GM11168 (cell line): ENCODE data around the gene BTBD9.

Source experiments
- in situ Hi-C: fragments of 300-500 bp; cut with MboI; formaldehyde crosslinking; loops from one replicate; pipeline ENCODE4 v1.12.0; 2022; ENCODE audit warnings: low sequenced_read_pairs; ENCODE audit not compliant: unreplicated experiment

BTBD9 gene

DNA sequence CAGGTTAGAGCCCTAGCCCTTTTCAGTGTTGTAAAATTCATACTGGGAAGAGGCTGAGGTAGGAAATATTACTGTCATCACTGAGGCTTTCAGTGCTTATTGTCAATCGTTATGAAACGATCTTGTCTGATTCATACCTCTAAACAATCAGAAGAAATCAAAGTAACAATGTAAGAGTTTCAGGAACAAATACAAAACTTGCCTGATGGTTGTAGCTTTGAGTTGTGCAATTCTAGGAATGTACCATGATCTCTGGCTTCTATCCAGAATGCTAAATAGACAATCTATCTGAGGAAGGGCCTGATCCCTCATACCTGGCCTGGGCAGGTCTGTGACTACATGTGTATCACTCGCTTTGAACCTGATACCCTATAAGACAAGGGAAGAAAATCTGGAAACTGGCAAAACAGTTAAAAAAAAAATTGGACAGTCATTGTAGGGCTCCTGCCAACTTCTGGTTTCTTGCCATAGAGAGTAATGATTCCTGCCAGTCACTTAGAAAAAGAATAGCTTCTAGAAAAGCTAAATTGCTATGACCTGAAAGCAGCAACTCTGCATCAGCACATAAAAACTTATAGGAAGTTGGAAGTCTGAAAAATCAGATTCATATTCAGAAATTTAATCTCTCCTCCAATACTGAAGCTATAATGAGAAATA is 234.7 kb downstream of the BTBD9 start:
- in situ Hi-C loops, result no loop called here

DNA sequence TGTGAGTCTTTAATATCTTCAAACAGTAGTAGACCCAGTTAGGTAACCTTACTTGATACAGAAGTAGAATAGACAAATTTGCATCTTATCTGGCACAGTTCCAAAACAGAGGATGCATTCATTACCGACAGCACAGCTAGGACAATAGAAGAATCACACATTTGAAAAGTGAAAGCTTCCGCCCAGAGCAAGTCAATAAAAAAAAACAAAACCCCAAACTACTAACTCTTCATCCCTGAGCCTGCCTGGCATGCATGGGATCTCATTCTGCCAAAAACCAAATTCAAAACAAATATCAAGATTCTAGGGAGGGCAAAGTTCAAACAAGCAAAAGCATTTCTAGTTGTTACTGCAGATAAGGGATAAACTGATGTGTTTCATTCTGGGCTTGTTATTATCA is 235.4 kb downstream of the BTBD9 start:
- in situ Hi-C loops, result no loop called here

DNA sequence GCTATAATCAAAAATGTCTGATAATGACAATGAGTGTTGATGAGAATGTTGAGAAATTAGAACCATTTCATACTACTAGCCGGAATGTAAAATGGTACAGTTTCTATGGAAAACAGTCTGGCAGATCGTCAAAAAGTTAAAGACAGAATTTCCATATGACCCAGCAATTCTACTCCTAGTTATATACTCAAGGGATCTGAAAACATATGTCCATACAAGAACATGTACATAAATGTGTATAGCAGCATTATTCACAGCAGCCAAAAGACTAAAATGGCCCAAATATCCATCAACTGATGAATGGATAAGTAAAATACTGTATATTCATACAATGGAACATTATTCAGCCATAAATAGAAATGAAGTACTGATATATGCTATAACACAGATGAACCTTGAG is 236.2 kb downstream of the BTBD9 start:
- in situ Hi-C loops, result no loop called here

DNA sequence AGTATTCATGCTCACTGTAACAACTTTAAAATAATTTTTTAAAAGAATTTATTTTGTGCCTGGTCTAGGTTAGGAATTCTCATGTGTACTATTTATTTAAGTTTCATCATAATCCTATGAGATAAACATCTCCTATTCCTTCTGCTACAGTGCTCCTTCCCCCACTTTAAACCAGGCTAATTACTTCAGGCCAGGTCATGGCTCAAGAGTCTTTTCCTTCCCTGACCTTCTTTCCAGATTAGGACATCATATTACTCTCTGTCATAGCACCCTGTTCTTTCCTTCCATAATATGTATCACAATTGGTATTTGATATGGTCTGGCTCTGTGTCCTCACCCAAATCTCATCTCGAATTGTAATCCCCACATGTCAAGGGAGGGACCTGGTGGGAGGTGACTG is 239.0 kb downstream of the BTBD9 start:
- in situ Hi-C loops, result no loop called here

DNA sequence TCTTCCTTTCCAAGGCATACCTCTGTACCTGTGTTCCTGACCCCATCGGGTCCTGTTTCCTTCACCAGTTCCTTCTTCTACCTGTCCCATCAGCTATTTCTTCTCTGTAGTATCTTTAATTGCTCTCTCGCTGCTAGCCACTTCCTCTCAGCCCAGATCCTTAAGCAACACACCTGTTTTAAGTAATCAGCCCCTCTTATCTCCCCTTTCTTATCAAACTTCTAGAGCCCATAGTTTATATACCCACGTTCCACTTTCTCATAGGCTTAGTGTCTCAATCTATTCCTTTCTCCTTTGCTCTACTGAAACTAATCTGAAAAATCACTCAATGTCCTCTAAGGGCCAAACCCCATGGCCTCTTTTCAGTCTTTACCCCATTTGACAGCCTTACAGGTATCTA is 239.6 kb downstream of the BTBD9 start:
- in situ Hi-C loops, result no loop called here

DNA sequence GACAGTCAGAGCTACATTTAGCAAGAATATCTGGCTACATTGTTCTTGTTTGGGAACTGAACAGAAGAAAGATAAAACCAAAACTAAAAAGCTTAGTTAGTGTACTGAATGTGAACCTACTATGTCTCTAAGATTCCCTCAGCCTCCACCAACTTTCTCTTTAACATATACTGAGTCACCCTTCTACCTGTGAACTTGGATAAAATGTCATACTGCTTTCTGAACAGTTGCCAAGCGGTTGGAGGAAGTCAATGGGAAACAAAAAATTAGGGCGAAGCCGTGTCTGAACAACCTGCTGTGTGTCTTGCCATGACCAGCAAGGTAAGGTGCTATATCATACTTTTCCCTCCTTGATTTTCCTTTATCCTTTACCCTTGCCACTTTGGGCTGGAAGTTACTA is 243.5 kb downstream of the BTBD9 start:
- in situ Hi-C loops, result no loop called here

DNA sequence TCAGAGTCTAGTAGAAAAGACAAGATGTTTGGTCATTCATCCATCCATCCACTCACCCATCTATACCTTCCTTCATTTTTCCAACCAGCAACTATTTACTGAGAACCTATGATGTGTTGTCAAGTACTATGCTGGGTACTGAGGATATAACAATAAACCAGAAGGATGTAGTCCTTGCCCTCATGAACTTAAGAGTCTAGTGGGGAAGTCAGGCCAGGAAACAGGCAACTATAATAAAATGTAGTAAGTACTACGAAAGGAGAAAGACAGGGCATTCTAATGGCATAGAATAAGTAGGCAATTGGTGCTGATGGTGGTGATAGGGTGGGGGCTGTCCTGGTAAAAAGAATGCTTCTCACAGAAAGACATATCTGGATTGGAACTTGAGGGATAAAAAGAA is 245.7 kb downstream of the BTBD9 start:
- in situ Hi-C loops, result no loop called here

DNA sequence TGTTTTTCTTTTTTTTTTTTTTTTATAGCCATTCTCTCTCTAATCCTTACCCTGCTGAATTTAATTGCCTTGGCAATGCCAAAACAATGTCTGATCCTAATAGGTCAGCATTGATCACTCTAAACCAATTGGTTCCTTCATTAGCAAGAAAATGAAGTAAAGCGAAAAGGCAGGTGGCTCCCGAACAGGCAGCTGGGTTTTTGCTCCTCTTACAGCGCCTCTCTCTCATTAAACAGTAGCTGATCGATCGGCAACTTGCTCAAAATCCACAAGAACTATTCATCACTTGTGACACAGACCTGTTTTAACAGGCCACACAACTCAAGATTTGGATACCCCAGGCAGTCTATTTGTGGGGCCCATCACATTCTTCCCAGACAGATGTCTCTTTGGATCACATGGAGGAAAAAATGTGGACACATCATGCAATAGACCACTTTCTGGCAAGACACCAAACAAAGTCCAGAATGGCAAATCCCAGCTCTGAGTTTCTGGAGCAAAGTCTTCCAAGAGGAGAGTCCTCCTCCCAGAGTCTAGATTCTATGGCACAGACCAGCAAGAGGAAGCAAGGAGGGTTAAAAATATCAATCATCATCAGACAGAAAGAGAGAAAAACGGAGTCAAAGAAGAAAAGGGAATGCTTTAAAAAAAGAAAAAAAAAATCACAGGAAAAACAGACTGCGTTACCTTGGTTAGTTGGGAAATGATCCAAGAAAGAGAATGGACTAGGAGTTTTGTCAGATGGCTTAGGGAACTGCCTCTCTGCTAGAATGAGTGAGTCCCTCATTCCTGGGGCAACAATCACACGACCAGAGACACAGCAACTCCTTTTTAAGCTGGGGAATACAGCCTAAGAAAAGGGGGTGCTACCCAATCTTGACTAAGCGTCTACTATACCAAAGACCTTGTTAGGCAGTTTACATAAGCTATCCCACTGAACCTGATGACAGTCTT is 247.8 kb downstream of the BTBD9 start:
- in situ Hi-C loops, result no loop called here

DNA sequence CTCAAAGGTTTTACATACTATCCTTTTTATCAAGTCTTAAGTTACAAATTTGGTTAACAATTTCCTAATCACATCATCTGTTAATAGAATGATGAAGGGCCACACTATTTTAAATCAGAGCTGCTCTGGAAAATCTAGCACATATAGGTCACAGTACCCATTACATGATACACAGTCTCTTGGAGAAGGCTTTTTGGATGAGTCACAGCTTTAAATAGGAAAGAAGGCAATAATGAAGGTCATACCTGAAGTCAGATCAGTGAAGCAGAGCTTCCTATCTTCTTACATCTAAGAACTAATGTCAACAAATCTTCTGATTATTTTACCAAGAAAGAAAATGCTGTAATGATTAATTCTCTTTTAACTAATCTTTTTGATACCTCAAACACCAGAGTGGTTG is 248.5 kb downstream of the BTBD9 start:
- in situ Hi-C loops, result no loop called here

DNA sequence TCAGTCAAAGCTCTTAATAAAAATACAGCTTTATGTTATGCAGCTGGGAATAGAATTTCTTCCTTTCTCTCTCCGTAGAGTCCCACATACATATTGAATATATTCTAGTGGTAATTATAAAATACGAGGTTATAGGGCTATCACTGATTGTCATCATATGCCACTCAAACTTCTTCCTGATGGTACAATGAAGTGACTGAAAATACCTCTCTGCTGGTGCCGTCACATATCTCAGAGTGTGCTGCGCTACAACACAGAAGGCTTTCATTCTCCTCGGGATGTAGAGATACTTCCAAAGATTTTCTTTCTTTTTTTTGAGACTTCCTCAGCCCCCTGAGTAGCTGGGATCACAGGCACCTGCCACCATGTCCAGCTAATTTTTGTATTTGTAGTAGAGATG is 249.9 kb downstream of the BTBD9 start:
- in situ Hi-C loops, result no loop called here

DNA sequence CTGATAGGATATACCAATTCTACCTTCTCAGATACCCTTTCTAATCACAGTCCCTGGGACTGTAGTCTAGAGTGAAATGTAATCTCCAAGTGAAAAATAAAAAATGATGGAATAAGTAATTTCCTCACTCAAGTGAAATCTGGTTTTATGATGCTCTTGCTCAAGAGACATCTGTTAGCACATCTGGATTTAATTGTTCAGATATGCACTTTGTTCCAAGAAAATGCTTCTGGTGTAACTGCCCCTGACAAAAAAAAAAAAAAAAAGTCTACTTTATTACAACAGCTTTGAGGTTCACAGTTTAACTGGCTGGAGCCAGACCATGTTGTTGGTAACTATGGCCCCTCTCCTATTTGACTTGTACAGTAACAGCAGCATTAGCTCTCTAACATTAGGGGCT is 251.8 kb downstream of the BTBD9 start:
- in situ Hi-C loops, result no loop called here

DNA sequence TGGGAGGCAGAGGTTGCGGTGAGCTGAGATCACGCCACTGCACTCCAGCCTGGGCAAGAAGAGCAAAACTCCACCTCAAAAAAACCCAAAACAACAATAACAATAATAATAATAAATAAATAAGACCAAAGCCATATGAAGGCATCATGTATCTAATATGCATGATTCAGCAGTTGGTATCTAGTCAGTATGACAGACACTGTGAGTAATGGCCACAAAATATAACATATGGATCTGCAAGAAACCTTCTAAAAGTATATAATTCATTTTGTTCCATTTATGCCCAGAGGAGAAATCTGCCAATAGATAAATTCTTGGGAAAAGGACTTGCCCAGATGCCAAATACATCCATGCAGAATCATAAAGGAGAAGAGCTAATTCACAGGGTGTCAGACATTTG is 252.3 kb downstream of the BTBD9 start:
- in situ Hi-C loops, result no loop called here

DNA sequence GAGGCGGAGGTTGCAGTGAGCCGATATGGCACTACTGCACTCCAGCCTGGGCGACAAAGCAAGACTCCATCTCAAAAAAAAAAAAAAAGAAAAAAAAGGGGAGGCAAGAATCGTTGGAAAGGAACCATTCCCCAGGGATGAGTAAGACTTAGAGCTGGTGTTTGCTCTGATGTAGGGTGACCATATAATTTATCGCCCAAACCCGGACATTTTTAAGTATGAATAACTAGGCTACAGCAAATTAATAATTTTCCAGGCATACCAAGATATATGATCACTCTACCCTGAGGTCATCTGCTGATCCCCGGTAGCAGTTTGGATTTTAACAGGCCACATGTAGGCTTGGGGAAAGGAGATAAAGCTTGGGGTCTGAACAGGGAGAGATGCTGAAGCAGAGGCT is 260.9 kb downstream of the BTBD9 start:
- in situ Hi-C loops, result no loop called here

DNA sequence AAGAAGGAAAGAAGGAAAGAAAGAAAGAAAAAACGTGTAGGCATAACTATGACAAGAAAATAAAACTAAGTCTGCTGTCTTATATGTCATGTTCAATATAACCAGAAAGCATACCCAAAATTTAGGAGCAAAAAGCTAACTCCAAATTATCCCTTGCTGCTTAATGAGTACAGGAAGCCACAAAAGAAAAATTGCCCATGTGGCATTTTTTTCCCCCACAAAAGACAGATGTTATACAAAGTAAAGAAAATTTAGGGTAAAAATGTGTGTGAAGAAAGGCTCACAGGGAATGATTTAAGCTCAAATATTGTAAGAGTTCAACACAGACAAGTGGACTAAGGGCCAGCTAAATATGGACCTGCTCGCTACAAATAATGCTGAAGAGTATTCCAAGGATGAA is 263.8 kb downstream of the BTBD9 start:
- in situ Hi-C loops, result no loop called here

DNA sequence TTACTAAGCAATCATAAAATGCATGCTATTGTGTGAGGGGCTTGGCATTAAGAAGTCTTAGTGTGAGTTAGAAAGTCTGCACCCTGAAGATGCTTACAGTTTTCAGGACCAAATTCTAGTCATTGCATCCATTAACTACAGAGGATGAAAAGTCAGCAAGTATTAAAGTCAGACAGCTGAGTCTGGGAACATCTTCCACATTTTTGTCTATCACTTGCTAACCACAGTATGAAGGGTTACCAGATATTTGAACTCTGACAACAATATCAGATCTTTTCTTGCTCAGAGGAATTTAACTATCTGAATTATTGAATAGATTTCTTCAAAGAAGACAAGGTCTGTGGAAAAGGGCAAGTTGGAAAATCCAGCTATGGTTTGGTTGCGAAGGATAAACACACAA is 264.4 kb downstream of the BTBD9 start:
- in situ Hi-C loops, result no loop called here

DNA sequence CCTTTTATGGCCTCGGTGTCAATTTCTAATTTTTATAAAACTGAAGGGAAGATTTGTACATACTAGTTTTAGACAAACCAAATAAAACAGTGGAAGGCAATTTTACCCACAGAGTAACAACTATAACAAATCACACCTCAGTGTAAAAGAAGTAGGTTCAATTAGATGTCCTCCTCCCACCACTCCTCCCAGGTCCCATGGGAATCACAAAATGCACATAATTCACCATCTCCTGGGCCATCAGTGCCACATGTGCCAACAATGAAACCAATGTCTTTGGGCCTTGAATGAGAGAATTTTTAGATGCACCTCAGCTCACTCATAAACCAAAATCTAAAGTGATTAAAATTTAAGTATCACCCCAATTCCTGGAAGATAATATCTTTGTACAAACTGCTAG is 267.8 kb downstream of the BTBD9 start:
- in situ Hi-C loops, result no loop called here

DNA sequence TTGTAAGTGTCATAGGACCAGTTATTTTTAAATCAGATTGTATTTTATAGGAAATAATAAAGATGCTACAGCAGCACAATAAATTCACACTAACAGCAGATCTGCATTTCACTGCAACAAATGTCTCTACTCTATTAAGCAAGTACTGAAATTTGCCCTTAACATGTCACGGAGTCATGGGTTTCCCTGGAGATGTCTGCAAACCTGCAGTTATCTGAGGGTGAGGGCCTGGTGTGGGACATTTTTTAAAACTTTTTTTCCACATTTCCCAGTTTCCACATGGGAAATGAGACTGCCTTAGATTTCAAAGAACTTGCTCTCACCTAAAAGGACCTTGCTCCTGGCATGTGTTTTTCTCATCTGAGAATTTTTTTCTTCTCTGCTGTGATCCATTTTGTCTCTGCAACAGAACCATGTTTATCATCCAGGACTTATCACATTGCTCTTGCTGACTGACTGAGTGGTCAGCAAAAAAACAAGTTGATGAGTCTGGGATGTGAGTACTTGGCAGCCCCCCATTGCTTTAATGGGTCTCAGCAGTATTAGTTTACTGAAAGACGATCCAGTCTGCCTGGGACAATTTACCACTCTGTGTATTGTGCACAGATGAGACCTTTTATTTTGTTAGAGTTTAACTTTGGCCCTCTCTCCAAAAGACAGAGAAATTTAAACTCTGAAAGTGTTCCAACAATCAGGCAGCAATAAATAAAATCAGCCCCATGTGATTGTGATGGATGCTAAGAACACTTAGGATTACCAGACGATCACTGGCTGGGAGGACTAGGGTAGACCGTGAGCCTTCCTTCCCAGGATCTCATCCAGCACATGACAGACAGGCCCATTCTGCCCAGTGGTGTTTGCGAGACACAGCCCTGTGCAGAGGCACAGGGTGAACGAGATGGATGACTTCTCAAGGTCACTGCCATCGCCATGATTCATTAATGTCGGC is 268.8 kb downstream of the BTBD9 start:
- in situ Hi-C loops, result no loop called here

DNA sequence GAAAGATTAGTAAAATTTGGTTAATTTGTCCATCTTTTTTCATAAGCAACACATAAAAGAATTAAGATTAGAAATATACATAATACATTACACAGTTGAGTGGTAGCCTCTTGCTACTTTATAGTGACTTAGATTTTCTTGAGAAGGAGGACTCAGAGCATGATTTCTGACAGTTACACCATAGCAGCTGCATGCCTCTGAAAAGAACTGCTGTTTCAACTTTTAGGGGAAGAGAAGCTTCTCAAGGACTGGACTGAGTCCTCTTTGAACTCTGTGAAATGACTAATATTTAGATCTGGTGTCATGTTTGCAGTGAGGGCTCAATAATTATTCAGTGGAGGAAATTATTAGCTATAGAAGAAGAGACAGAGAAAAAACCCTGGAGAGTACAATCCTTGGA is 272.5 kb downstream of the BTBD9 start:
- in situ Hi-C loops, result no loop called here

DNA sequence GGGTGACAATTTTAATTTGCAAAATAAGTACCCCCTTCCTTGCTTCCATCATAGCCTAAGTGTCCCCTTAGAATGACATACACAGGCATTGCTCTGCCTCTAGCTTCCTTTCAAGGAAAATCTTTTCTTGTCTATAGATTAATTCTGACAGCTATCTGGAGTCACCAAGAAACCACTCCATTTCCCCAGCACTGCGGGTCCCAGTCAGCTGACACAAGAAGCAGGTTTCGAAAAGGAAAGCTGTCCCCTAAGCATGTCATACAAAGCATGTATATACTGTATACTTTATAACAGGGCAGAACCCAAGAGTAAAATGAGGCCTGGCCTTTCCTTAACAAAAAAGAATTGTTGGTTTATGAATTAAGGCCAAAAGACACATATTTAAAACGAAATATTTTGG is 273.5 kb downstream of the BTBD9 start:
- in situ Hi-C loops, result no loop called here

DNA sequence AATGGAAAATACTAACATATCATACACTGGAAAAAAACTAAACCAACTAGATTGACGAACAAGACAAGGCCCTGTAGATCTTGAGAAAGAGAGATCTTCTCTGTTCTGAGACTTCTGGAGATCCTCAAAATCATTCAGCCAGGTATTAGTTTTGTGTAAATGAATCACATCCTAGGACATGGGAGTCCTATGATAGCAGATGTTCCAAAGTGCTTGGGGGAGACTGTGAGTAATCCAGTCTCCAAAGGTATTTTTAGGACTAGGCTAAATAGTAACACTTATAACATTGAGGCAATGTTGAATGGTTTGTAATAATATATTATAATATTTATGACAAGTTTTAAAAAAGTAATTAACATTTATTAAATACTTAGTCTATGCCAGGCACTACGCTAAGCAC is 275.0 kb downstream of the BTBD9 start:
- in situ Hi-C loops, result no loop called here

DNA sequence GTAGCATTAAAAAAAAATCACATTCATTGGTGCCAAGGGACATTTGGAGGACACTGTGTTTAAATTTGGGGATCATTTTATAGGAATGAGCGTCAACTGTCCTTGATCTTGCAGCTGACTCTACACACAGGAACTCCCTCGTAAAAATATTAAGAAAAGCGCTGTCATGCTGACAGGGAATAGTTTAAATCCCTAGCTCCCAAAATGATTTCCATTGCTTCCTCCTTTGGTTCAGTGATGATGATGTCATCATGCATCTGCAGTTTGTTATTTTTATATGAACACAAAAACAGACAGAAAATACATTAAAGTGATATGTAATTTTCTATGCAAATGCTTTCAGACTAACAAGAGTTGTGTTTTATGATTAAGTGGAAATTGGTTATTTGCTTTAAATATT is 275.6 kb downstream of the BTBD9 start:
- in situ Hi-C loops, result no loop called here
